Left cardiac atrium (tissue), 4 donors: ENCODE measurements around the gene SLC10A7. TPM values are rescaled to one million over a fixed set of nuclear protein-coding genes. Genes with fewer than 3 reads are reported as not detected.
A peak's percentile ranks its signal among the peaks of the same experiment; 100 is the strongest.

Source experiments
- ATAC-seq, 2 donors: fragments of 200-7000 bp; cut with Tn5 transposase; one replicate each; pipeline ENCODE4 v1.9.1; 2020; ENCODE audit warnings: mild to moderate bottlenecking in 2 of 2, moderate library complexity in 2 of 2
- DNase-seq: peaks from one replicate; pipeline ENCODE4 v3.0.0-alpha.2; 2020
- intact Hi-C, 2 donors: fragments of 100-400 bp; cut with DNase I; formaldehyde crosslinking; loops; one replicate each; pipeline versions ENCODE4 v1.14.1 to v1.15.1; 2022 to 2023
- total RNA-seq, 2 donors: library from RNA; stranded (reverse); fragmentation: NEBNext Ultra II Directional; extraction: Animal tissue kit (Norgen Biotek cat#: 25700); gene quantifications; one replicate each; pipeline ENCODE4 v1.2.1, GENCODE V29; 2021
- donor health status: DM: no; HTN: yes; CAD: no.
- donor health status: DM: no; HTN: yes; CAD: no; lungs with severe emphysema.
- donor health status: DM: yes; HTN: yes; CAD: no.
- donor health status: Dilated cardiomyopathy.

The SLC10A7 gene
- total RNA-seq, 2 donors from 2014 or later: 6.8 TPM

DNA sequence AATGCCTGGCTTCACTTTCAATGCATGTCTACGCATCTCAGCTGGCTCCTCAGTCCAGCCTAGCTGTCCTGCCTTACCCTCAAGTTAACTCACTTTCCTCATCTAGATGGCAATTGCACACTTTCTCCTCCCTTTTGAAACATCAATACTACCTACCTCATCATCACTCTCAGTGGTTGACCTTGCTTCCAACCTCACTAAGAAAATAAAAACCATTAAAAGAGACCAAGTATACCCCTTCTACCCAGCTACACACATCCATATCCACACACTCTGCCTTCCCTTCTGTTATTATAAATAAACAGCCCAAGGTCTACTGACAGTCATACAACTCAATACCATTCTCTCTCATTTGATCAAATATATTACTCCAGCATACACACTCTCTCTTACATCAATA, 21.5 kb downstream of the SLC10A7 start:
- intact Hi-C loops: no loop called here
- DNase-seq (no peak), ATAC-seq (no peak)

DNA sequence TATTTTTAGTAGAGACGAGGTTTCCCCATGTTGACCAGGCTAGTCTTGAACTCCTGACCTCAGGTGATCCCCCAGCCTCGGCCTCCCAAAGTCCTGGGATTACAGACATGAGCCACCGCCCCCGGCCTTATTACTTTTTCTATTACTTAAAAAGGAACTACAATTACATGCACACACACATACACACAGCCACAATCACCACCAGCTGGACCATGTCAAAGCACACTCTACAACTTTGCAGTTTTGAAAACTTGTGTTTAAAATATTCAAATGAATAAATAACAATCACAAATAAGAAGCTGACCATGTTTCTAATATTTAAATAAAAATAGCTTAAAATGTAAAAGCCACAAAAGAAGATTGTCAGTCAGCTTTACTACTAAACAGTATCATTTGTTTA, 23.4 kb downstream of the SLC10A7 start:
- intact Hi-C loops: no loop called here
- ATAC-seq (no peak), DNase-seq (no peak)

DNA sequence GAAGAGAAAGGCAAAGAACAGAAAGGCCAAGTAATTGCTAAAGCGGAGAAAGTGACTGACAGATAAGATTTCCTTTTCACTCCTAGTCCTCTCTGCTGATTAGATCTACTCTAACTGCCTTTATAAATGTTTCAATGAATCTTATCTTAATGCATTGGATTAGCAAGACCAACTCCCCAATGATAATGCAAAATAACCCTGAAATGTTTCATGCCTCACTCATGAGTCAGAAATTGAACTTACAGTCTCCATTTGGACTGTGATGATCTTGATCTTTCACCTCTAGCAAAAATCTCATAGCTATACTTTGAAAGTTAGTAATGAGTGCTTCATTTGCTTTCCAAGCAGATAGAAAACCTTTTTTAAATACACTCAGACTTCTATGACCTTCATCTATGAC, 26.5 kb downstream of the SLC10A7 start:
- intact Hi-C loops: no loop called here
- DNase-seq: no peak
- ATAC-seq: peak in 1 of 2 donors; percentile 59

DNA sequence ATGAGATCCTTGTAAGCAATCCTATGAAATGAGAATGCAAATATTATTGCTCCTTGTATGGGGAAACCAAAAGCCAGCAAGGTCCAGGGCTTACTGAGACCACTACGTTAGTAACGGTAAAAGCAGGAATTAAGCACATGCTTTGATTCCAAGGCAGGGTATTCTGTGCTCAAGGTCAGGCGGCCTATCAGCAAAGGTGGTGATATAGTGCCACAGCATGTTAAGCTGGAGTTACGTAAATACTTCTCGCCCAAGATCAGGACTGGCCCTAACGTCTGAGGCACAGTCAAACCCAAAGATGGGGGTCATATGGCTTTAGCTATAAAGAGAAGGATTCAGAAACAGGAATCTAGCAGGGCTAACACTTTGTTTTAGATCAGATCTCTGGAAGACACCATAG, 27.6 kb downstream of the SLC10A7 start:
- intact Hi-C loops: no loop called here
- DNase-seq: no peak
- ATAC-seq: no peak

DNA sequence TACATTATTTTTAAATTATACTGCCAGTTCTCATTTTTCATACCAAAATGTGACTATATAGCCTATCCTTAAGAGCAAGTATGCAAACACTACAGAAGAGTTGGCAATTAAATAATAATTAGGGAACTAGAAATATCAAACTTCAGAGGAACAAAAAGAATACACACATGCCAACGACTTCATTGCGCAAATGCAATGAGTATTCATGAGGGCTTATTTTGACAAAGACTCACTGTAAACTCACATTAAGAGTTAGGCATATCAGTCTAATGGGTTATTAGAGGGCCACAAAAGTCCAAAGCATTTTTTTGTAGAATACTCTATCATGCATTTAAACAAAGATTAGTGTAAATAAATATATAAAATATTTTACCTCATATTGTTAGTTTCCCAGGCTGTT, 31.6 kb downstream of the SLC10A7 start:
- ATAC-seq (no peak), DNase-seq (no peak)
- intact Hi-C loops: no loop called here

DNA sequence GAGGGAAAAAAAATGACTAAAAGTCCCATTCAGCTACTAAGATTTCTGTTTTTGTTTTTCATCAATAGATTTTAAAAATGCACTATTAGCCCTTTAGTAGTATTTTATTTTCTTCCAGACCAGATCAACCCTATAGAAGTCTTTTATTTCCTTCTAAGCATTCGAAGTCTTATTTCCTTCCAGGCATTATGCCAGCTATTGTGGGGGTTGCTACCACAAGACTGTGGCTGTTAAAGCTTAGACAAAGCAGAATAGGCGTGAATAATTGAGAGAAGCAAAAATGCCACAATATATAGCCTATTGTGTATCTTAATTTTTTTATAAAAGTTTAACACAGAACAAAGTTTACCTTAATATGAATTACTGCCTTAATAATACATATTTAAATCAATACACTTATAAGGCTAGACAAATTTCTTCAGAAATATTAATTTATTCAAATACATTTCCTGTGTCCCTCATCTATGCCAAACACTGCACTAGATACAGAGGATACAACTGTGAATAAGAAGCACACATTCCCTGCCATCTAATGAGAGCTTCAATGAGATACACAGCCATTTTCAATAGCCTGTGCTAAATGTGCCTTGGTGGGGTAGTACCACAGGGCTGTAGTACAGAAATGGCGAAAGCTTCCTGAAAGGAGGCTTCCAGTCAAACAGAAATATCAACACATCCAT, 33.1 kb downstream of the SLC10A7 start:
- DNase-seq (no peak), ATAC-seq (no peak)
- intact Hi-C loops: no loop called here

DNA sequence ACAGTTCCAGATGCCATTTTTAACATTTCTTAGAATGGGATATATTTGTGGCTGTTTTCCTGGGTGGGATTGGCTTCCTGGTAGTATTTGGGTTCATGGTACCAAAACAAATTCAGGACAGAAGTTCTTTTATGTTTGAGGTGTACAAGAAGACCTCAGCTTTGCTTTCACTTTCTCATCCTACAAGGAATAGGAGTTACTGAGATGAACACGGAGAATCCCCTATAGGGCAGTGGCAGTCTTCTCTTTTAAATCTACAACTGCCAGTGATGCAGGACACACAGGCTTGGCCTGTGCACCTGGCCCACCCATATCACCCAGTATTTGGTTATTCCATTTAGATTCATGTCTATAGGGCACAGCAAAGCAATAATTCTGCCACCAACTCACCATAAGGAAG, 35.2 kb downstream of the SLC10A7 start:
- intact Hi-C loops: no loop called here
- ATAC-seq: no peak

DNA sequence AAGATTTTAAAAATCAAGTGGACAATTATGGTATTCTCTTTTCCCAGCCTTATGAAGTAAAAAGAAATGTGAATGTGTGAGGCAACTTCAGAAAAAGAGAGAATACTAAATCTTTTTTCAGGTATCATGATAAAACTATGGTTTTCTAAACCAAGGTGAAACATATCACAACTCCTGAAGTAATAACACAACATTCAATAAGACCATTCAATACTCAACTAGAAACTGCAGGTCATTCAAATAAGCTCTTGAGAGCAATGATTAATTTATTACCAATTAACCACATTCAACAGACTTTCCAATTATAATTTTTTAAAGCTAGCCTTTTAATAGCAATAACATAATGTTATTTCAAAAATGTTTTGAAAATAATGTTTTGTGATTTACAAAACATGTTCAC, 35.8 kb downstream of the SLC10A7 start:
- no peak for DNase-seq
- intact Hi-C loops: no loop called here
- ATAC-seq: no peak

More for the DNA sequence above, 35.2 kb downstream of the SLC10A7 start:
- DNase-seq: no peak

DNA sequence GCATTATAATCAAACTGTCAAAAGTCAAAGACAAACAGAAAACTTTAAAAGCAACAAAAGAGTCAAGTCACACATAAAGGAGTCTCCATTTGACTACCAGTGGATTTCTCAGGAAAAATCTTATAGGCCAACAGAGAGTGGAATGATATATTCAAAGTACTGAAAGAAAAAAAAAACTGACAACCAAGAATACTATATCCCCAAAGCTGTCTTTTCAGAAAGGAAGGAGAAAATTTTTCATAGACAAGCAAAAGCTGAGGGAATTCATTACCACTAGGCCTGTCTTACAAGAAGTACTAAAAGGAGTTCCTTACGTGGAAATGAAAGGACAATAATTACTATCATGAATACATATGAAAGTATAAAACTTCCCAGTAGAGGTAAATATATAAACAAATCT, 39.0 kb downstream of the SLC10A7 start:
- DNase-seq (no peak), ATAC-seq (no peak)
- intact Hi-C loops: no loop called here

DNA sequence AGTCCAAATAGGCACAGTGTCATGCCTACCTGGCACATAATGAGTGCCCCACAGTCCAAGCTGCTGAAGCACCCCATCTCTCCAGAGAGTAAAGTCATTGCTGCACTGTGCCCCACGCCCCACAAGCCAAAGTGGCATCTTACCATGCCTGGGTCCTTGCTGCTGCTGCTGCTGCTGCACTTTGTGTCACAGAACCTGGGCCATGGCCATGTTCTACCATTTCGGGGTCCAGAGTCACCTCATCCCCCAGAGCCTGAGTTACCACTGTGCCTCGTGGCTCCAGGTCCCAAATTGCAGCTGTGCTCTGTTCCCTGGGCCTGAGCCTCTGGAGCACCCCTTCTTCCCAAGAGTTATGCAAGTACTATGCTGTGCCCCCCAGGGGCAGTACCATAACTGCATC, 40.5 kb downstream of the SLC10A7 start:
- no peak for ATAC-seq
- intact Hi-C loops: no loop called here
- DNase-seq: no peak

DNA sequence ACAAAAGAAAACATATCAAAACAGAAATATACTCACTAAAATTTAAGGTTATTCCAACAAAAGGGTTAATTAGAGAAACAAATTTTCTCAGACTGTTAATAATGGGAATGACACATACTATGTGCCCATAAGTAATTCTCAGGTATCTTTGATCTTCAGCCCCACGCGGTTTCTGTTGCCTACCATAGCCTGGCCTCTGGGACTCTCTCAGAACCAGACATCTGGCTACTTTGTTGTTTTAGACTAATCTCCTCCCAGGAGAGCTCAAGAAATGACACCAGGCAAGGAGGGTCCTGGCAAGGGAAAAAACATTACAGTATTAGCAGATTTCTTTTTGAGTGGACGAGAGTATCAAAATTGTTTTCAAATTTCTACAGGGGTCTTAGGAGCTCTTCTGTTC, 43.7 kb downstream of the SLC10A7 start:
- ATAC-seq: no peak
- intact Hi-C loops: no loop called here

DNA sequence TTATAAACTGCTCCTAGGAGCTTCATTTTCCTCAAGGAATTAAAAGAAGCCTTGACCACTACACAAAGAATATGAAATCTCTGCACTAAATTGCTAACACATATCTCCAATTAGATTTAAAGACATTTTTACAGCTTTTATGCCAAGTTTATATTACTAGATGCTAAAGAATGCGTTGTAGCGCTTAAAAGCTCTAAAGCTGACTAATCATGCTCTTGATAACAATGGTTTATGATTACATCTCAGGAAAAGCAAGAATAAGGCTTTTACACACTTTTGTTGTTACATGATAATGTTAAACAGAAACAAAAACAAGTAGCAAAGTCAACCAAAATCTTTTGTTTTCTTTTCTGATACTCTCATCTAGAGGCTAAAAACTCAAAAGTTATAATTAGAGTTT, 44.7 kb downstream of the SLC10A7 start:
- intact Hi-C loops: no loop called here
- no peak for ATAC-seq

More for the DNA sequence above, 43.7 kb downstream of the SLC10A7 start:
- no peak for DNase-seq

DNA sequence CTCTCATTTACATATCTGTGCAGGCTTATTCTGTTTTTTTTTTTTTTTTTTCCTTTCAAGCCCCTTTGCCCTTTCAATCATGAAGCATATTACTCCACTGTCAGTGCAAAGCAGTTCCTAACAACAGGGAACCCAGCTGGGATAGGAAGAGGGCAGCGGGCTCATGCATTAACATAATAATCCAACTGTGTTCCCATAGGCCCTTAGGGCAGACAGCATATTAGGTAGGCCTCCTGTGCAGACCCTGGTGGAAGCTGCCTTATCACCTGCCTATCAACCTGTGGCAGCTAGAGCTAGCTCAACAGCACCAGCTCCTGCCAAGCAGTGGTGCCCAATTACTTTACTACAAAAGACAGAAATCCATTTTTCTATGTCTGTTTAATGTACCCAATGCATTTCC, 49.3 kb downstream of the SLC10A7 start:
- intact Hi-C loops: no loop called here
- DNase-seq: no peak

More for the DNA sequence above, 44.7 kb downstream of the SLC10A7 start:
- DNase-seq: no peak

DNA sequence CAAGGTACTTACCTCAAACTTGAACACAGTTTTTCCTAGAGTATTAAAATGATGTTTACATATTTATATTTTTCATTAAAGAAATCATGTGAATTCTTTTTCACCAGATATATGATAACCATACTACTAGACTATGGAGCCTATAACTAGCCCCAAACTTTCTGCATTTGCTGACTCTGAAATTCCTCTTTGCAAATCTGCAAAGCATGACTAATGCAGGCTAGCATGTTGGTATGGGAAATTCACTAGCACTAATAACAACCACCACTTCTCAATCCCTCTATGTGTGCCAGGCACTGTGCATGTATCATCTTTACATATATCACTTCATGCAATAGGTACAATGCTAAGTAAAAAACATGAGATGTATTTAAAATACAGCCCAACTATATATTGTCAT, 51.1 kb downstream of the SLC10A7 start:
- intact Hi-C loops: no loop called here
- ATAC-seq (no peak), DNase-seq (no peak)

More for the DNA sequence above, 49.3 kb downstream of the SLC10A7 start:
- ATAC-seq: no peak

DNA sequence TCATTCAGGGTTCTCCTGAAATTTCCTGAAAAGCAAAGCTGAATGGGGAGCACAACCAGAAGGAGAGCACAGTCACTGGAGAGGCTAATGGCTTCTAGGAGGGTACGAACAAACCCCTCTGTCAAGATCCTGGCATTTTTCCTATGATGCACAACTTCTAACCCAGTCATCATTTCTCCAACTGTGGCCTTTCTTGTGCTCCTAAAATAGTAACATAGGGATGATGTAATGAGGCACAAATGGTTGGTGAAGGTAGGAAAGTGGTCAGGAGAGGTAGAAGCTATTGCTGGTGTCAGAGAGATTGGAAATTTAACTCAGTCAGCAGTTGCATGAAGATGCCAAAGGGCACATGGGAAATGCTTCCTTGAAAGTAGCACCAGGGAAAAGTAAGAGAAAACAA, 52.7 kb downstream of the SLC10A7 start:
- intact Hi-C loops: no loop called here
- DNase-seq (no peak), ATAC-seq (no peak)

DNA sequence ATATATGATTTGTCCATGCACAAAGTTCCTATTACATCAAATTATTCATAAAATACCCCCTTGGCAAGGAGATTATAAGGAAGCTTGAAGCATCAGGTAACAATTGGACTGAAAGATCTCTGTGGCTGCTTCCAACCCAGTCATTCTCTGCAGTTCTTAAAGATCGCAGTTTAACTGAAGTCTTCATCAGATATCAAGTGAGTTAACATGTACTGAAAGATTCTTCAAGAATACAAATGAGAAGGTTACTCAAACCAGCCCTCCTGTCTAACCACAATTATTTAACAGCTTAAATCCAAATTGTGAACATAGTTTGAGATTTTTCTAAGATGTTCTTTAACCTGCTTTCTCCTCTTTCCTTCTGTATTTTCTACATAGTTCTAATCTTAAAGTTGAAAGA, 56.1 kb downstream of the SLC10A7 start:
- ATAC-seq (no peak), DNase-seq (no peak)
- intact Hi-C loops: no loop called here

DNA sequence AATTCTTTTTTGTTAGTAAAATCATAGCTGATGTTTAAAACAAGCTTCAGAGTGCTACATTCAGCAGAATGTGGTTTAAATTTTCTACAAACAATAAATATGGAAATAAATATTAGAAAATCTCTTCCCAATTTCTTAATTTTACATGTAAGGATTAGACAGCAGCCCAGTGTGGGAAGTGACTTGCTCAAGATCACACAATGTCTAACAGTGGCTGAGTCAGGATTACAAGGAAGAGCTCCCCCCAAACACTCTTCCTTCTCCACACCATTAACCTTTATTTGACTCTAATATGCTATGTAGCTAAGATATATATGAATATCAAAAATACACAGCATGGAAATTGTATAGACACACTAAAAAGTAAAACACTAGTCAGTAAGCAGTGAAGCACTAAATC, 59.5 kb downstream of the SLC10A7 start:
- intact Hi-C loops: no loop called here
- ATAC-seq (no peak), DNase-seq (no peak)

DNA sequence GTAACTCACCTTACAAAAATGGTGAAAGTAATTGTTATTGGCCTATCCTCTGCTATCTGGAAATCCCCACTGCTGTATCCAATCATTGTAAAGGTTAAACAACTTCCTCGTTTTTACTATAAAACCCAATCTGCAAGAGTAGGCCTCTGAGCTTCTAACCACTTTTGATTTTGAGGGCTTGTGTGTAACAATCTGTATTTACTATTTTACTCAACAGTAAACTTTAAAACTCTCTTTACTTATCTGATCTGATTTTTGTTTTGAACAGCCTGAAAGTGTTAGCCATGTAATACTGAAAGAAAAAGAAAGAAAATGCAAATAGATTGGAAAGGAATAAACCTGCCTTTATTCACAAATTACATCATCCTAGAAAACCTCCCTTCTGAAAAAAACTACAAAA, 63.1 kb downstream of the SLC10A7 start:
- ATAC-seq (no peak), DNase-seq (no peak)
- intact Hi-C loops: no loop called here

DNA sequence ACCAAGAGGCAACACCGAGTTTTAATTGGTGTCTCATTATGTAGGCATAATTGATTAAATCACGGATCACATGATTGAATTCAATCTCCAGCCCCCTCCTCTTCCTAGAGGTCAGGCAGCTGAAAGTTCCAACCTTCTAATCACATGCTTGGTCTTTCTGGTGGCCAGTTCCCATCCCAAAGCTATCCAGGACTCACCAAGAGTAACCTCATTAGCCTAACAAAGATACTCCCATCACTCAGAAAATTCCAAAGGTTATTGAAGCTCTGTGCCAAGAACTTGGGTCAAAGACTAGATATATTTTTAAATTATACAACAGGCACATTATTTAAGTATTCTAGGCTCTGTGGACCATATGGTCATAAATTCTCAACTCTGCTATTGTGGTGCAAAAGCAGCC, 65.1 kb downstream of the SLC10A7 start:
- no peak for DNase-seq
- intact Hi-C loops: no loop called here
- no peak for ATAC-seq

DNA sequence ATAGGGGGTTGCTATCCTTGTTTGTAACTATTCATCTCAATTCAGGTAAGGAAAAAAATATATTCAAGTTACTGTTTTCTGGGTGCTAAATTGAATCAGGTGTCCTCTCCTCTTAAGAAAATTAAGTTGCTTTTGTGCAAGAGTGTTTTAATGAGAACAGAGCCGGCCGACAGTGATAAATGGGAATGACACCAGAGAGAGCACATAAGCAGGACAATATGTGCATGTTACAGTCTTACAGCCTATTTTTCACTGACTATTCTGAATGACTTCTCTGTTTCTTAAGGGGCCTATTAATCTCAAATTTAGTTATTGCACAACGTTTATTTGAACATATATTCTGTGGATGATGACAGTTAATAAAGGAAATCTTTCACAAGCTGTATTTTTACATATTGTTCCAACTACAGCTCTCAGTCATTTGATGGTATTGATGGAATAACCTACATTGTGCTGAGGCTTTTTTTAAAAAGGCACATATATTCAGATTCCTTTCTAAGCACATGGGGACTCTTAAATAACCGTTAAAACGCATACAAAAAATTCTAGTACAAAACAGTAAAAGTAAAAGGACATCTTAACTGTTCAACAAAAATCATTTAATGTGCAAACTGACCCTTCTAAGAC, 68.4 kb downstream of the SLC10A7 start:
- intact Hi-C loops: no loop called here
- DNase-seq: no peak
- ATAC-seq: no peak

DNA sequence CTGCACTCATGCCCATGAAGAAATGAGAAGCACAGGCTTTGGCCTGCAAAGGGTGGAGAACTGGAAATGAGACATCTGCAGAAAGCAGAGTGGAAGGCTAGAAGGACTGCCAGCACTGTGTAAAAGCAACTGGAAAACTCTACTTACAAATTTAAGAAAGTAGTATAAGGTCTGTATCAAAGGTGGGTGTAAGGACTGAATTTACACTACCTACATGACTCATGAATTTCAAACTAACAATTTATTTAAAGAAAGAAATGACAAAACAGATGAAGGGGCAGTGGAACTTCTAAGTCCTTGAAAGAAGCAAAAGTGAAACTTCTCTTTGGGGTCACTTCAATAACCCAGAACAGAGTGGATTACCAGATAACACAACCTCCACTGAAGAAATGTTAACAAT, 71.2 kb downstream of the SLC10A7 start:
- intact Hi-C loops: no loop called here
- ATAC-seq (no peak), DNase-seq (no peak)
